ENCODE results near the gene CD48. TPM values are rescaled to one million over a fixed set of nuclear protein-coding genes. Genes with fewer than 3 reads are reported as not detected.

CD48 gene
- polyA plus RNA-seq, 1 of the 3 experiments (the other 2 are of a cell fraction) = not detected

DNA sequence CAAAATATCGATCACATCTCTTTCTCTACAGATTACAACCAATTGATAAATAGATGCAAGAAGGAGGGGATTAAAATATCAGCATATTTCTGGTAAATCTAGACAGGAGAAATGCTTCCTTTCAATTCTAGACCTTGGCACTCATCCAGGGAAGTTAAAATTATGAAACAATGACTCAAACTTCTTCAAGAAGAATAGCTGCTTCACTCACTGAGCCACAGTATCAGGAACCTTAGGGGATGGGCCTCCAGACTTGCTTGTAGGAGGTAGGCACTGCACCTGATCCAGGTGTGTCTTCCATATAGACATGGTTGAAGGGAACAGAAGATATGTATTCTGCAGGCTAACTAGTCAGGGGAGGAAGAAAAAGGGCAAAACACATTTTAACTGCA lies 37.3 kb upstream of the CD48 start:
- CTCF ChIA-PET = interaction anchor here (0.7 kb wide), 1 partner anchor 28 kb away, joined by 3 read pairs; no protein-coding TSS in a partner anchor
- TF ChIP-seq FOXJ3 (CRISPR knock-in tag; IDR thresholded peaks at IDR 0.05) (no peak), ELF1 (IDR thresholded peaks at IDR 0.05) (no peak), GABPA (IDR thresholded peaks at IDR 0.05; ENCODE audit: low read depth) (no peak), NRF1 (IDR thresholded peaks at IDR 0.05; ENCODE audit: low read depth, low read length) (no peak), SMC3 (IDR thresholded peaks at IDR 0.05; ENCODE audit: low read depth, low read length) (no peak), TAF1 (IDR thresholded peaks at IDR 0.05; ENCODE audit: borderline replicate concordance, low read depth, low read length) (no peak), MEF2A (IDR thresholded peaks at IDR 0.05; ENCODE audit: borderline replicate concordance, low read depth) (no peak), PBX3 (IDR thresholded peaks at IDR 0.05) (no peak), CHD2 (IDR thresholded peaks at IDR 0.05; ENCODE audit: low read length, partially characterized antibody) (no peak), SIN3A (IDR thresholded peaks at IDR 0.05; ENCODE audit: borderline replicate concordance, low read depth, low read length) (no peak), TEAD4 (IDR thresholded peaks at IDR 0.05; ENCODE audit: borderline replicate concordance, insufficient read depth) (no peak), MXI1 (IDR thresholded peaks at IDR 0.05; ENCODE audit: low read depth, low read length) (no peak)
- TF ChIP-seq, protein P1, sequence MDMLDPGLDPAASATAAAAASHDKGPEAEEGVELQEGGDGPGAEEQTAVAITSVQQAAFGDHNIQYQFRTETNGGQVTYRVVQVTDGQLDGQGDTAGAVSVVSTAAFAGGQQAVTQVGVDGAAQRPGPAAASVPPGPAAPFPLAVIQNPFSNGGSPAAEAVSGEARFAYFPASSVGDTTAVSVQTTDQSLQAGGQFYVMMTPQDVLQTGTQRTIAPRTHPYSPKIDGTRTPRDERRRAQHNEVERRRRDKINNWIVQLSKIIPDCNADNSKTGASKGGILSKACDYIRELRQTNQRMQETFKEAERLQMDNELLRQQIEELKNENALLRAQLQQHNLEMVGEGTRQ (IDR thresholded peaks at IDR 0.05; ENCODE audit: borderline replicate concordance, low read depth, low read length) = no peak
- TF ChIP-seq, protein P2, sequence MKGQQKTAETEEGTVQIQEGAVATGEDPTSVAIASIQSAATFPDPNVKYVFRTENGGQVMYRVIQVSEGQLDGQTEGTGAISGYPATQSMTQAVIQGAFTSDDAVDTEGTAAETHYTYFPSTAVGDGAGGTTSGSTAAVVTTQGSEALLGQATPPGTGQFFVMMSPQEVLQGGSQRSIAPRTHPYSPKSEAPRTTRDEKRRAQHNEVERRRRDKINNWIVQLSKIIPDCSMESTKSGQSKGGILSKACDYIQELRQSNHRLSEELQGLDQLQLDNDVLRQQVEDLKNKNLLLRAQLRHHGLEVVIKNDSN (IDR thresholded peaks at IDR 0.05; ENCODE audit: borderline replicate concordance, low read depth) = no peak
- TF ChIP-seq, protein P3, sequence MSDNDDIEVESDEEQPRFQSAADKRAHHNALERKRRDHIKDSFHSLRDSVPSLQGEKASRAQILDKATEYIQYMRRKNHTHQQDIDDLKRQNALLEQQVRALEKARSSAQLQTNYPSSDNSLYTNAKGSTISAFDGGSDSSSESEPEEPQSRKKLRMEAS (IDR thresholded peaks at IDR 0.05; ENCODE audit: low read depth) = no peak
- Histone ChIP-seq H3K27ac (ENCODE audit: low read depth in 2 of 2, low read length in 1 of 2) (no peak overlapping the region), H3K27me3 (ENCODE audit: insufficient read depth) (peaks cover 15% of the 10 kb centered on the region; the same call in 1 of the 2 replicates), H4K20me1 (ENCODE audit: insufficient read depth) (no peaks in the 10 kb centered on the region), H3K4me3 (ENCODE audit: low read depth in 2 of 2, low read length in 1 of 2) (no peak overlapping the region), H3K36me3 (replicated peaks in 1 of 2; ENCODE audit: control insufficient read depth in 1 of 2, insufficient read depth in 2 of 2, low read length in 1 of 2) (no peaks in the 10 kb centered on the region), H3K4me2 (no peak overlapping the region), H3F3A (replicated peaks; ENCODE audit: insufficient read depth) (no peaks in the 10 kb centered on the region), H3K4me1 (ENCODE audit: control insufficient read depth in 1 of 2, insufficient read depth in 2 of 2, low read depth in 1 of 2, low read length in 1 of 2) (no peaks in the 10 kb centered on the region), H3K9me3 (no peaks in the 10 kb centered on the region), H2AFZ (ENCODE audit: low read depth) (no peak overlapping the region), H3K9me2 (no peaks in the 10 kb centered on the region), H3K9ac (no peak overlapping the region), H3K79me2 (ENCODE audit: insufficient read depth) (no peaks in the 10 kb centered on the region)
- no peak for DNase-seq
- POLR2A ChIA-PET = no interaction called here
- WGBS (ENCODE audit: low lambda C conversion rate) = 3% methylated on average over 1 of the region's 1 CpG
